GM20000 (cell line): ENCODE data around the gene MTOR.

Source experiments
- DNase-seq: peaks from one replicate; pipeline ENCODE4 v3.0.0; 2012; ENCODE audit warnings: low spot score
- TF ChIP-seq, protein P1 (sequence below): IDR thresholded peaks from 2 replicates; pipeline ENCODE4 v1.5.1; 2012; ENCODE audit warnings: mild to moderate bottlenecking, control low read depth; ENCODE audit errors: extremely low read depth, missing control alignments

MTOR gene

GRCh38 chr1:11125931-11126330 lies 136.4 kb downstream of the MTOR start:
- no peak for DNase-seq
- TF ChIP-seq, protein P1, sequence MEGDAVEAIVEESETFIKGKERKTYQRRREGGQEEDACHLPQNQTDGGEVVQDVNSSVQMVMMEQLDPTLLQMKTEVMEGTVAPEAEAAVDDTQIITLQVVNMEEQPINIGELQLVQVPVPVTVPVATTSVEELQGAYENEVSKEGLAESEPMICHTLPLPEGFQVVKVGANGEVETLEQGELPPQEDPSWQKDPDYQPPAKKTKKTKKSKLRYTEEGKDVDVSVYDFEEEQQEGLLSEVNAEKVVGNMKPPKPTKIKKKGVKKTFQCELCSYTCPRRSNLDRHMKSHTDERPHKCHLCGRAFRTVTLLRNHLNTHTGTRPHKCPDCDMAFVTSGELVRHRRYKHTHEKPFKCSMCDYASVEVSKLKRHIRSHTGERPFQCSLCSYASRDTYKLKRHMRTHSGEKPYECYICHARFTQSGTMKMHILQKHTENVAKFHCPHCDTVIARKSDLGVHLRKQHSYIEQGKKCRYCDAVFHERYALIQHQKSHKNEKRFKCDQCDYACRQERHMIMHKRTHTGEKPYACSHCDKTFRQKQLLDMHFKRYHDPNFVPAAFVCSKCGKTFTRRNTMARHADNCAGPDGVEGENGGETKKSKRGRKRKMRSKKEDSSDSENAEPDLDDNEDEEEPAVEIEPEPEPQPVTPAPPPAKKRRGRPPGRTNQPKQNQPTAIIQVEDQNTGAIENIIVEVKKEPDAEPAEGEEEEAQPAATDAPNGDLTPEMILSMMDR: no peak

GRCh38 chr1:11124965-11125364 lies 137.4 kb downstream of the MTOR start:
- DNase-seq: no peak
- TF ChIP-seq, protein P1: no peak

DNA sequence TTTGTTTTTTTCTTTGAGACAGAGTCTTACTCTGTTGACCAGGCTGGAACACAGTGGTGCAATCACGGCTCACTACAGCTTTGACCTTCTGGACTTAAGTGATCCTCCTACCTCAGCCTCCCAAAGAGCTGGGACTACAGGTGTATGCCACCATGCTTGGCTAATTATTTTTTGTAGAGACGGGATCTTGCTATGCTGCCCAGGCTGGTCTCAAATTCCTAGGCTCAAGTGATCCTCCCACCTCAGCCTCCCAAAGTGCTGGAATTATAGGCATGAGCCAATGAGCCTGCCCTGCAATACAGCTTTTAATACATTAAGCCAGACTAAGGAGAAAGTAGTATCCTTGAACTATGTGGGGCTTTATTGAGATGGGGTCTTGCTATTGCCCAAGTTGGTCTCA lies 146.0 kb downstream of the MTOR start:
- TF ChIP-seq, protein P1: no peak
- no peak for DNase-seq

DNA sequence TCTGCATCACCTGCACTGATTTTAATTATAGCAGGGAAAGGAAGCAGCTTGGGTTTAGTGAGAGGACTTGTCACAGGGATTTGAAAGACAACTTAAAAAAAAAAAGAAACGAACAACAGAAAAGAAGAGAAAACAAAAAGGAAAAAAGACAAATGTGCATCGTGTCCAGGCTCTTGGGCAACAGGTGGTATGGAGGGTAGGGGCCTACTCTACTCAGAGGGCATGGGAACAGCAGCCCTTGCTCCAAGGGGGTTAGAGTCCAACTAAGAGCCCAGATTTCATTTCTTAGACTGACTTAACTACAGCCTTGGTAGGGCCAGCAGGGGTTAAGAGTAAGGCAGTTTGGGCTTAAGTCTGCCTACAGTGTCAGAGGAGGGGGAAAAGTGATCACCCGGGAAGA lies 147.4 kb downstream of the MTOR start:
- DNase-seq: no peak
- TF ChIP-seq, protein P1: no peak

GRCh38 chr1:11109047-11109760 lies 153.1 kb downstream of the MTOR start:
- no peak for DNase-seq
- TF ChIP-seq, protein P1: no peak

DNA sequence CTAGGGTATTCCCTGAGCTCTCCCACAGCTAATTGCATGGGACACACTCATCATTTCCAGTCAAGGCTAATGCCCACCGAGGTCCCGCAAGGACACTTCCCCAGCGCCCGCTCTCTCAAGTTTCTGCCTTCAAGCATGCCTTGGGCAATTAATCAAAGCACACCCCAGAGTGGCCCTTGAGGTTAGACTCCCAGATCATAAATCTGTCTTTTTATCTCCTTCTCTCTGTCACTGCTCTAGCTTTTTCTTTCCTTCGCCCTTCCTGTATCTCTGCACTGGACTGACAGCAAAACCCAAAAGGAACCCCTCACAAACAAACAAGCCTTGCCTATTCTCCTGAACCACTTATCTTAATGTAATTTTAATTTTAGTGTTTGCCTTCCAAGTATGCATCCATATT lies 154.8 kb downstream of the MTOR start:
- no peak for DNase-seq
- TF ChIP-seq, protein P1: no peak

GRCh38 chr1:11105586-11105985 lies 156.8 kb downstream of the MTOR start:
- TF ChIP-seq, protein P1: no peak
- DNase-seq: no peak
